DND-41 (cell line): ENCODE data around the gene SELENOT.

Source experiments
- EZH2 ChIP-seq: IDR thresholded peaks from 3 replicates; pipeline ENCODE4 v1.6.1; 2012; ENCODE audit warnings: borderline replicate concordance, low read depth, mild to moderate bottlenecking, moderate library complexity, low read length, inconsistent platforms; ENCODE audit not compliant: severe bottlenecking
- TF ChIP-seq, protein P1 (sequence below): IDR thresholded peaks from 2 replicates; pipeline ENCODE4 v1.5.1; 2012; ENCODE audit warnings: borderline replicate concordance, low read length, moderate library complexity, mild to moderate bottlenecking; ENCODE audit not compliant: poor library complexity, severe bottlenecking; ENCODE audit errors: extremely low read depth

- TF ChIP-seq, protein P1, sequence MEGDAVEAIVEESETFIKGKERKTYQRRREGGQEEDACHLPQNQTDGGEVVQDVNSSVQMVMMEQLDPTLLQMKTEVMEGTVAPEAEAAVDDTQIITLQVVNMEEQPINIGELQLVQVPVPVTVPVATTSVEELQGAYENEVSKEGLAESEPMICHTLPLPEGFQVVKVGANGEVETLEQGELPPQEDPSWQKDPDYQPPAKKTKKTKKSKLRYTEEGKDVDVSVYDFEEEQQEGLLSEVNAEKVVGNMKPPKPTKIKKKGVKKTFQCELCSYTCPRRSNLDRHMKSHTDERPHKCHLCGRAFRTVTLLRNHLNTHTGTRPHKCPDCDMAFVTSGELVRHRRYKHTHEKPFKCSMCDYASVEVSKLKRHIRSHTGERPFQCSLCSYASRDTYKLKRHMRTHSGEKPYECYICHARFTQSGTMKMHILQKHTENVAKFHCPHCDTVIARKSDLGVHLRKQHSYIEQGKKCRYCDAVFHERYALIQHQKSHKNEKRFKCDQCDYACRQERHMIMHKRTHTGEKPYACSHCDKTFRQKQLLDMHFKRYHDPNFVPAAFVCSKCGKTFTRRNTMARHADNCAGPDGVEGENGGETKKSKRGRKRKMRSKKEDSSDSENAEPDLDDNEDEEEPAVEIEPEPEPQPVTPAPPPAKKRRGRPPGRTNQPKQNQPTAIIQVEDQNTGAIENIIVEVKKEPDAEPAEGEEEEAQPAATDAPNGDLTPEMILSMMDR: no peak
- no peak for TF ChIP-seq EZH2
Observed at GRCh38 chr3:150612494-150612893, 9.4 kb downstream of the SELENOT start.
